ENCODE results near the gene MCEMP1.

MCEMP1 gene

GRCh38 chr19:7678971-7679751 lies 2.3 kb downstream of the MCEMP1 start:
- in situ Hi-C loops (cut with MboI; ENCODE audit: low pct_unique_long_range_greater_than_20kb, low sequenced_read_pairs, unreplicated experiment), result no loop called here
- TF ChIP-seq CTCF (IDR thresholded peaks at IDR 0.05; ENCODE audit: extremely low read depth, insufficient read depth, missing control alignments), result peak; percentile 76
- peak; percentile 81 for DNase-seq (ENCODE audit: low spot score)

DNA sequence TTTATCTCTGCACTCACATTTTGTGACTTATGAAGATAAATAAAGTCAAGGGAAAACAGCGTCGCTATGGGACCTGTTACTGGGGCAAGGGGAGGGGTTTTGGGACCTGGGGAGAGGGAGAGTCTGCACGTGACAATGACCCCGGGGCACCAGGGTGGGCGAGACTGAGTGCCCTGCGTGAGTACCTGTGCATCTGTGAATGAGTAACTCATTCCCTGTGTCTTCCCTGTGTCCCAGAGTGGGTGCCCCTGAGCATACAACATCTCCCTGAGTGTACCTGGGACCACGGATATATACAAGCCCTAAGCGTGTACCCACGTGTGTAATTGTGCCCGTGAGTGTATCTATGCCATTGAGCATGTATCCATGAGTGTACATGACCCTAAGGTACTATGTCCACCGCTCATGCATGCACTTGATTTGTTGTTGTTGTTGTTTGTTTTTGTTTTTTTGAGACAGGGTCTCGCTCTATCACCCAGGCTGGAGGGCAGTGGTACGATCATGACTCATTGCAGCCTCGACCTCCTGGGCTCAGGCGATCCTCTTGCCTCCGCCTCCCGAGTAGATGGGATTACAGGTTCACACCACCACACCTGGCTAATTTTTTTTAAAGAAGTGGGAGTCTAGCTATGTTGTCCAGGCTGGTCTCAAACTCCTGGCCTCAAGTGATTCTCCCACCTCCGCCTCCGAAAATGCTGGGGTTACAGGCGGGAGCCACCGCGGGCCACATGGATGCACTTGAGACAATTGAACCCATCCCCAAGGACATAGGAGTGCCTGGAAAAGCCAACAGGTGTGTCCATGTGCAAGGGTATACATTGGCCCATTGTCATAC lies 3.1 kb downstream of the MCEMP1 start:
- DNase-seq (ENCODE audit: low spot score), result no peak
- in situ Hi-C loops (cut with MboI; ENCODE audit: low pct_unique_long_range_greater_than_20kb, low sequenced_read_pairs, unreplicated experiment), result no loop called here
- no peak for TF ChIP-seq CTCF (IDR thresholded peaks at IDR 0.05; ENCODE audit: extremely low read depth, insufficient read depth, missing control alignments)

- DNase-seq (ENCODE audit: low spot score), result peak; percentile 94
- peak; percentile 99 for TF ChIP-seq CTCF (IDR thresholded peaks at IDR 0.05; ENCODE audit: extremely low read depth, insufficient read depth, missing control alignments)
- in situ Hi-C loops (cut with MboI; ENCODE audit: low pct_unique_long_range_greater_than_20kb, low sequenced_read_pairs, unreplicated experiment), result no loop called here
These were observed 3.9 kb downstream of the MCEMP1 start, which contains the start of gene TRAPPC5 for GRCh38 chr19:7680606-7681339. TRAPPC5 (plus strand) TSS chr19:7680833; CDS start chr19:7682254, 1,421 bp downstream.

- DNase-seq (ENCODE audit: low spot score), result peak; percentile 92
- peak; percentile 77 for TF ChIP-seq CTCF (IDR thresholded peaks at IDR 0.05; ENCODE audit: extremely low read depth, insufficient read depth, missing control alignments)
- in situ Hi-C loops (cut with MboI; ENCODE audit: low pct_unique_long_range_greater_than_20kb, low sequenced_read_pairs, unreplicated experiment), result no loop called here
These were observed 4.7 kb downstream of the MCEMP1 start for GRCh38 chr19:7681340-7682174.

- in situ Hi-C loops (cut with MboI; ENCODE audit: low pct_unique_long_range_greater_than_20kb, low sequenced_read_pairs, unreplicated experiment), result no loop called here
- no peak for DNase-seq (ENCODE audit: low spot score)
- peak; percentile 32 for TF ChIP-seq CTCF (IDR thresholded peaks at IDR 0.05; ENCODE audit: extremely low read depth, insufficient read depth, missing control alignments)
These were observed 5.4 kb downstream of the MCEMP1 start for GRCh38 chr19:7682175-7682855.

Measured in GM13977 (cell line).